ENCODE measurements around the gene MCOLN2. TPM values are rescaled to one million over a fixed set of nuclear protein-coding genes. Genes with fewer than 3 reads are reported as not detected.

MCOLN2 gene
- total RNA-seq, 1 experiment from 2014 or later: 22.5 TPM

- Histone ChIP-seq H3K27ac (ENCODE audit: low read length) (no peak overlapping the region), H3K4me3 (ENCODE audit: low read depth in 2 of 2, low read length in 2 of 2) (no peak overlapping the region), H3K36me3 (ENCODE audit: control insufficient read depth, insufficient read depth, low read length) (no peaks in the 10 kb centered on the region), H3K4me1 (ENCODE audit: control insufficient read depth, insufficient read depth, low read length) (no peaks in the 10 kb centered on the region), H3K27me3 (ENCODE audit: control insufficient read depth, insufficient read depth, low read length) (peaks cover 8% of the 10 kb centered on the region; the same call in 1 of the 2 replicates), H3K9me3 (ENCODE audit: control insufficient read depth, insufficient read depth, low read depth, low read length) (no peaks in the 10 kb centered on the region)
- in situ Hi-C loops (cut with HindIII; ENCODE audit: low pct_unique_long_range_greater_than_20kb, low sequenced_read_pairs) (no loop called here), intact Hi-C loops (cut with micrococcal nuclease; ENCODE audit: unreplicated experiment) (loop anchor here (10.0 kb wide), 1 partner anchor 57 kb away; no protein-coding TSS in a partner anchor)
- TF ChIP-seq REST (IDR thresholded peaks at IDR 0.05; ENCODE audit: insufficient read depth in 1 of 2, low read depth in 2 of 2, low read length in 1 of 2) (no peak), TCF7L2 (IDR thresholded peaks at IDR 0.05; ENCODE audit: low read depth, low read length) (no peak), POLR2AphosphoS5 (IDR thresholded peaks at IDR 0.05; ENCODE audit: low read depth, low read length) (no peak), SIN3A (IDR thresholded peaks at IDR 0.05; ENCODE audit: borderline replicate concordance, insufficient read depth, low read depth, low read length) (no peak)
- TF ChIP-seq, protein P1, sequence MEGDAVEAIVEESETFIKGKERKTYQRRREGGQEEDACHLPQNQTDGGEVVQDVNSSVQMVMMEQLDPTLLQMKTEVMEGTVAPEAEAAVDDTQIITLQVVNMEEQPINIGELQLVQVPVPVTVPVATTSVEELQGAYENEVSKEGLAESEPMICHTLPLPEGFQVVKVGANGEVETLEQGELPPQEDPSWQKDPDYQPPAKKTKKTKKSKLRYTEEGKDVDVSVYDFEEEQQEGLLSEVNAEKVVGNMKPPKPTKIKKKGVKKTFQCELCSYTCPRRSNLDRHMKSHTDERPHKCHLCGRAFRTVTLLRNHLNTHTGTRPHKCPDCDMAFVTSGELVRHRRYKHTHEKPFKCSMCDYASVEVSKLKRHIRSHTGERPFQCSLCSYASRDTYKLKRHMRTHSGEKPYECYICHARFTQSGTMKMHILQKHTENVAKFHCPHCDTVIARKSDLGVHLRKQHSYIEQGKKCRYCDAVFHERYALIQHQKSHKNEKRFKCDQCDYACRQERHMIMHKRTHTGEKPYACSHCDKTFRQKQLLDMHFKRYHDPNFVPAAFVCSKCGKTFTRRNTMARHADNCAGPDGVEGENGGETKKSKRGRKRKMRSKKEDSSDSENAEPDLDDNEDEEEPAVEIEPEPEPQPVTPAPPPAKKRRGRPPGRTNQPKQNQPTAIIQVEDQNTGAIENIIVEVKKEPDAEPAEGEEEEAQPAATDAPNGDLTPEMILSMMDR (IDR thresholded peaks at IDR 0.05): no peak
- ChIA-PET CTCF (interaction anchor here (0.7 kb wide), 1 partner anchor 74 kb away, joined by 4 read pairs; no protein-coding TSS in a partner anchor), POLR2A (no interaction called here)
- DNase-seq (ENCODE audit: low read depth, low spot score): no peak
- ATAC-seq: no peak
- BruUV-seq (replicated peaks): no TSS peak
Observed at GRCh38 chr1:84877592-84877991, 119.3 kb downstream of the MCOLN2 start.

- CTCF ChIA-PET: no interaction called here
- TF ChIP-seq REST (IDR thresholded peaks at IDR 0.05; ENCODE audit: insufficient read depth in 1 of 2, low read depth in 2 of 2, low read length in 1 of 2) (no peak), POLR2AphosphoS5 (IDR thresholded peaks at IDR 0.05; ENCODE audit: low read depth, low read length) (no peak), TCF7L2 (IDR thresholded peaks at IDR 0.05; ENCODE audit: low read depth, low read length) (no peak)
- TF ChIP-seq, protein P1 (IDR thresholded peaks at IDR 0.05): no peak
- no peak for DNase-seq (ENCODE audit: low read depth, low spot score)
- peaks cover 13% of the 10 kb centered on the region for H3K27me3 ChIP-seq (ENCODE audit: control insufficient read depth, insufficient read depth, low read length)
- BruUV-seq (replicated peaks): no TSS peak
- ATAC-seq: 0 out of 2 replicates have a peak, but pooled peaks have one; percentile 7
- no peaks in the 10 kb centered on the region for H3K9me3 ChIP-seq (ENCODE audit: control insufficient read depth, insufficient read depth, low read depth, low read length)
- no peaks in the 10 kb centered on the region for H3K36me3 ChIP-seq (ENCODE audit: control insufficient read depth, insufficient read depth, low read length)
- POLR2A ChIA-PET: no interaction called here
- no peaks in the 10 kb centered on the region for H3K4me1 ChIP-seq (ENCODE audit: control insufficient read depth, insufficient read depth, low read length)
- no peak overlapping the region for H3K27ac ChIP-seq (ENCODE audit: low read length)
- in situ Hi-C loops (cut with HindIII; ENCODE audit: low pct_unique_long_range_greater_than_20kb, low sequenced_read_pairs) (no loop called here), intact Hi-C loops (cut with micrococcal nuclease; ENCODE audit: unreplicated experiment) (loop anchor here (10.0 kb wide), 1 partner anchor 58 kb away; no protein-coding TSS in a partner anchor)
- no peak overlapping the region for H3K4me3 ChIP-seq (ENCODE audit: low read depth in 2 of 2, low read length in 2 of 2)
Observed at GRCh38 chr1:84876353-84876752, 120.6 kb downstream of the MCOLN2 start.
